GM21381 (cell line): Measurements from ENCODE around the gene SLMAP.
"Not testable (repeated sequence)": the region's sequence is repeated elsewhere in the genome, so short reads cannot be mapped to it uniquely, and the experiment has no call there.

Experiments used
- ATAC-seq: cut with Tn5 transposase; IDR thresholded peaks from one replicate; pipeline ENCODE4 v1.9.1; 2021; ENCODE audit warnings: mild to moderate bottlenecking, moderate library complexity; ENCODE audit not compliant: unreplicated experiment

SLMAP gene

GRCh38 chr3:57792198-57792597 is 36.1 kb downstream of the SLMAP start:
- no peak for ATAC-seq

GRCh38 chr3:57793737-57794187 is 37.7 kb downstream of the SLMAP start:
- no peak for ATAC-seq

- ATAC-seq = no peak
Measured at GRCh38 chr3:57794501-57794900, 38.4 kb downstream of the SLMAP start.

GRCh38 chr3:57794951-57795350 is 38.8 kb downstream of the SLMAP start:
- ATAC-seq = no peak

DNA sequence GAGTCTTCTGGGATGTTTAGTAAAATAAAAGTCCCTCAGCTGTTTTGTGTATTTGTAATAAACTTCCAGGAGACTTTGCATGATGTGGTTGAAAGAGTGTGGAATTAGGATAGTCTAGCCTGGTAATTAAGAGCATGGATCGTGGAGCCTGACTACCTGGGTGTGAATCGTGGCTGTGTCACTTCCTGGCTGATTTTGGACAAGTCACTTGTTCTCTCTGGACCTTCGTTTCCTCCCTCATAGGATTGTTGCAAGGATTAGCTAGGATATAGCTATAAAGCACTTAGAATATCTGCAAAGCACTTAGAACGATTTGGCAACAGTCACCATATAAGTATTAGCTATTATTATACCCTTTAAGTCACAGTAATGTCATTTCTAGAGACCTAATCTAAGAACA is 40.2 kb downstream of the SLMAP start:
- no peak for ATAC-seq

- no peak for ATAC-seq
Measured at GRCh38 chr3:57797701-57798487, 41.8 kb downstream of the SLMAP start.

DNA sequence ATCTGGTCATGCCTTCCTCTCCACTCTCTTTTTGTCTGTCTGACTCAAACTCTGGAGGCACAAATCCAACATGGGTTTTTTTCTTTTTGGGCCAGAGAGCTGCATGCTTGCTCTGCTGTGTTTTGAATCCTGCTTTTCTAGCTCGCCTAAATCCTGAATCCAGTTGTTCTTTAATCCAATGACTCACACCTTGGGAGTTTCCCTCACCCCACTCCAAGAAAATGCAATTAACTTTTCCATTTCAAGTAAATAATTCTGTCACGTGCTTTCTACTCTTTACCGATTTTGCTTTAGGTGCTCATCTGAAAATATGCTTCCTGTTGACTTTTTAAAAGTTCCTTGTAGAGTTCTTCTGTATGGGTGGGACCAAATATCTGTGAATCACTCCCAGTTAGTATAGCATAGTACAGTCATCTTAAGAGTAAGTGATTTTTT is 47.6 kb downstream of the SLMAP start:
- no peak for ATAC-seq

DNA sequence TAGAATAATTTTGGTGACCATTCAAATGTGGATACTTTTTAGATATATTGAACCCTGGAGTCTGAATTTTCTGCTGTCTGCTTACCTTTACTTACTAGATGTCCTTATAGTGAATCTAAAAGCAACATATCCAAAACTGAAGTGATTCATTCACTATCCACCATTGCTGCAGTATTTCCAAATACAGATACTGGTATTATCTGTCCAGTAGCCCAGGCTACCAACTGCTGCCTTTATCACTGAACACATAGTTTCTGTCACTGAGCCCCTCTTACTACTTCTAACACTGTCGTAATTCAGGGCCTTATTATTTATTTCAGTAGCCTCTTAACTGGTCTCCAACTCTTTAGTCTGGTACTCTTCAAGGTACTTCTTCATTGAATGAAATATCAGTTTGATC is 49.2 kb downstream of the SLMAP start:
- ATAC-seq = no peak

DNA sequence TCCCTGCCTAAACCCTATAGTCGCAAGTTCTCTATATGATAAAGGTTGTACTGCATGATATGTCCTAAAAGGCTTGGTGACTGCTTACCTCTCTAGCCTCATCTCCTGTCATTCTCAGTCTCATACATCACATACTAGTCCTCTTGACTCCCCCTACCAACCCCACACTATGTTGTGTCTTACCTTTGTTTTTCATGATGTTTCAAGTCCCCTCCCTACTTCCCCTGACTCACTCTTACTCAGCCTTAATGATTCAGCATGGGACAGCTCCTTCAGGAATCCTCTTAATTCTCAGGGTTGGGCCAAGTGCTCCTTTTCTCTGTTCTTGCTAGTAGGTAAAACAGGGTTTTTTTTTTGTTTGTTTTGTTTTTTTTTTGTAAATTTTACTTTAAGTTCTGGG is 49.6 kb downstream of the SLMAP start:
- no peak for ATAC-seq

DNA sequence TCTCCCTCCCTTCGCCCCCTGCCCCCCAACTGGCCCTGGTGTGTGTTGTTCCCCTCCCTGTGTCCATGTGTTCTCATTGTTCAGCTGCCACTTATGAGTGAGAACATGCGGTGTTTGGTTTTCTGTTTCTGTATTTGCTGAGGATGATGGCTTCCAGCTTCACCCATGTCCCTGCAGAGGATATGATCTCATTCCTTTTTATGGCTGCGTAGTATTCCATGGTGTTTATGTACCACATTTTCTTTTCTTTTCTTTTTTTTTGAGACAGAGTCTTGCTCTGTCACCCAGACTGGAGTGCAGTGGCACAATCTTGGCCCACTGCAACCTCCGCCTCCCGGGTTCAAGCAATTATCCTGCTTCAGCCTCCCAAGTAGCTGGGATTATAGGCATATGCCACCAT is 50.1 kb downstream of the SLMAP start:
- ATAC-seq = not testable (repeated sequence)

DNA sequence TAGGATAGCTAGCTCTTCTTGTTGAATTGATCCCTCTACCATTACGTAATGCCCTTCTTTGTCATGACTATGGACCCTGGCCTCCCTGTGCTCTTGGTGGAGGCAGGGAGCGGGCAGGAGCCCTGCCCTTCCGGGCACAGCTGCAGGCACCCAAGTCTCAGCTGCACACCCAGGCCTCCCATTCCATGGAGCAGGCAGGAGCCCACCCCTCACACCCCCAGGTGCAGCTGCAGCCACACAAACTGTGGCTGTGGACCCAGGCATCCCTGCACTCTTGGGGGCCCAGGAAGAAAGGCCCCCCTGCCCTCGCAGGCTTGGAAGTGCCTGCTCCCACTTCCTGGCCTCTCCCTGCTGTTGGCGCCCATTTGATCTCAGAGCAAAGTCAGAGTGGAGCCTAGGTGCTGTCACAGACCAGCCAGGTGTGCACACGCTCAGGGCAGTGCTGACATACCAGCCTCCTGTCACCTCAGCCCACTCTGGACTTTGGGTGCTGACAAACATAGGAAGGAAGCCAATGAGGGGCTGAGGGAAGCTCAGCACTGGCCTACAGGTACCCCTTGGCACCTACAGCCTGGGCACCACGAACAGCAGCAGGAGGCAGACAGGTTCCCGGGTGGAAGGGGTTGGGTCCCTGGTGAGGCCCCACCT is 53.0 kb downstream of the SLMAP start:
- ATAC-seq = no peak

GRCh38 chr3:57809609-57809968 is 53.5 kb downstream of the SLMAP start:
- ATAC-seq = no peak

DNA sequence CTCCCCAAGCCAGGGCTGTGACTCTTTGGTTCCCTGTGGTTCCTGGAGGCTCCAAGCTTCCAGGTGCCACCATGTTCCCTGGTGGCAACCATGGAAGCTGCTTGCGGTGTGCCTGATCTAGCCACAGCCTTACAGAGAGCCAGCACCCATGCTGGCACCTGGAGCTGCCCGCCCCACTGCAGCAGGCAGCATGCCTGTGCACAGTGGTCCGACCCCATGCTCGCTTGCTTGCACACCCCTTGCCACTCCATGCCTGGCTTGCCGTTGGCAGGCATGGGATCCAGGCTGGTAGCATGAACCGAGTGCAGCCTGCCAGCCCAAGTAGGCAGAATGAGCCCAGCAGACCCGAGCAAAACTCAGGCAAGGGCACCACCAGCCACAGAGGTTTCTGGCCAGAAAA is 53.9 kb downstream of the SLMAP start:
- ATAC-seq = no peak

DNA sequence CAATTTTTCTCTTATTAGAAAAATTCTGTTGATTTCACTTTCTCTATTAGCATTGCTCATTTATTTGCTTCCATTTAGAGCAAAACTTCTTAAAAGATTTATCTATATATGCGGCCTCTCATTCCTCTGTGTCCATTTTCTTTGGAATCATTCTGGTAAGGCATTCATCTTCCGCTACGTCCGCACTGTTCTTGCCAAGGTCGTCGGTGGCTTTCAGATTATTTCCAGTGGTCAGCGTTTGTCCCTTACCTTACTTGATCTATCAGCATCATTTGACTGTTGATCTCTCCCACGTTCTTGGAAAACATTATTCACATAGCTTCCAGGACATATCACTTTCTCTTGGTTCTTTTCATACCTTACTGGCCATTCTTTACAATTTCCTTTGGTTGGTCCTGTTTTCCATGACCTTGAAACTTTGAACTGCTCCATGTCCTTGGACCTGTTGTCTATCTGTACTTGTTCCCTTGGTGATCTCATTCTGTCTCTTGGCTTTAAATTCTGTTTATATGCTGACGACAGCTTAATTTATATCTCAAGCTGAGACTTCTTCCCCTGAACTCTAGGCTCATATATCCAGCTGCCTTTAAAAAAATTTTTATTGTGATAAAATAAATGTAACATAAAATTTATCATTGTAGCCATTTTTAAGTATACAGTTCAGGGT is 54.5 kb downstream of the SLMAP start:
- no peak for ATAC-seq

GRCh38 chr3:57815036-57815435 is 58.9 kb downstream of the SLMAP start:
- ATAC-seq = no peak

- ATAC-seq = no peak
Measured at GRCh38 chr3:57816471-57817095, 60.5 kb downstream of the SLMAP start.

- no peak for ATAC-seq
Measured at GRCh38 chr3:57818772-57819171, 62.7 kb downstream of the SLMAP start.

DNA sequence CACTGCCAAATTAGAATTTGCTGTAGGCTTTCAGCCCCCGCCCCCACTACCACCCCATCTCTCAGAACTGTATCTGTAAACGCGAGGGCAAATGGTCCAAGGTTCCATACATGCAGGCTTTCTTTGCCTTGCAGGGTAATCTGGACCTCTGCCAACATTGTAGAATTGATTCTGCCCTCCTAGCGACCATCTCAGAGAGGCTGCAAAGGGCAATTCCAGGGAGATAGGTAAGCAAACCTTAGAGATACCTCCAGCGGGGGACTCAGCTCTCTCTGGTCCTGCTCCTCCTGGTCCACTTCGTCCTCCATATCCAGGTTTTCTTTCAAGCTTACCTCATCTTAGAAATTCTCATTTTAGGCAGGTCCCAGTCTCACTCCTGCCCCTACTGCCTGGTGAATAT is 64.4 kb downstream of the SLMAP start:
- no peak for ATAC-seq

- ATAC-seq = no peak
Measured at GRCh38 chr3:57821765-57822164, 65.7 kb downstream of the SLMAP start.

GRCh38 chr3:57822686-57823085 is 66.6 kb downstream of the SLMAP start:
- ATAC-seq = no peak

DNA sequence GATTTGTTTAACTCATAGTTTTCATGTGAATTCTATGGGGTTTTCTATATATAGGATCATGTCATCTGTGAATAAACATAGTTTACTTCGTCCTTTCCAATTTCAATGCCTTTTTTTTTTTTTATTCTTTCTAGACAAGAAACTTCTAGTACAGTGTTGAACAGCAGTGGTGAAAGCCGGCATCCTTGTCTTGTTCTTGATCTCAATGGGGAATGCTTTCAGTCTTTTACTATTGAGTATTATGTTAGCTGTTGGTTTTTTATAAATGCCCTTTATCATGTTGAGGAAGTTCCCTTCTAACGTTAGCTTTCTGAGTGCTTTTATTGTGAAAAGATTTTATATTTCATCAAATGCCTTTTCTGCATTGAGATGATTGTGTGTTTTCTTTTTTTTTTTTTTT is 69.0 kb downstream of the SLMAP start:
- no peak for ATAC-seq
